A549 (cell line): ENCODE measurements around the gene SPAG17. TPM values are rescaled to one million over a fixed set of nuclear protein-coding genes. Genes with fewer than 3 reads are reported as not detected.

ENCODE experiments used
- ATAC-seq, 2 experiments: fragments of 200-7000 bp in 1 of 2; fragments of >200 bp in 1 of 2; cut with Nextera tagmentation in 1 of 2; cut with Tn5 transposase in 1 of 2; 3 replicates each; pipeline versions ENCODE4 v1.8.0 to v1.9.1; 2018 to 2020; ENCODE audit warnings: mild to moderate bottlenecking in 1 of 2, moderate library complexity in 1 of 2
- CTCF ChIA-PET: fragments of 300-600 bp; sonication (Branson Sonifier 250); formaldehyde crosslinking; extraction: SDS; loops from one replicate; lab custom pipeline; 2021; ENCODE audit warnings: antibody characterized with exemption, inconsistent platforms; lab: Yijun Ruan, JAX
- POLR2A ChIA-PET: fragments of 350-600 bp; formaldehyde crosslinking; extraction: SDS; loops from one replicate; lab custom pipeline; 2021; ENCODE audit warnings: antibody characterized with exemption, inconsistent platforms; lab: Yijun Ruan, JAX
- DNase-seq, 2 experiments: peaks; one replicate each; pipeline versions ENCODE4 v3.0.0 to v3.0.0-alpha.2; 2011 to 2016; ENCODE audit warnings: low read depth in 1 of 2, low spot score in 1 of 2
- FAIRE-seq: peaks from 2 replicates; lab custom pipeline; 2011; peaks lifted over from hg19 to GRCh38; lab: Jason Lieb, UNC
- H3K27ac ChIP-seq, 2 experiments: fragments of >200 bp; sonication (Bioruptor Twin); formaldehyde crosslinking; 3 replicates each; pipeline ENCODE4 v1.5.1; 2016 to 2017
- H3K4me1 ChIP-seq: fragments of >200 bp; sonication (Bioruptor Twin); formaldehyde crosslinking; 3 replicates; pipeline ENCODE4 v1.6.1; 2016
- H3K4me2 ChIP-seq: fragments of >200 bp; sonication (Bioruptor Twin); formaldehyde crosslinking; 3 replicates; pipeline ENCODE4 v1.6.1; 2016
- H3K4me3 ChIP-seq: fragments of >200 bp; sonication (Bioruptor Twin); formaldehyde crosslinking; 3 replicates; pipeline ENCODE4 v1.5.1; 2016
- H3K9me3 ChIP-seq: fragments of >200 bp; sonication (Bioruptor Twin); formaldehyde crosslinking; 3 replicates; pipeline ENCODE4 v1.6.1; 2016
- CHD2 ChIP-seq: fragments of 150-350 bp; IDR thresholded peaks from 2 replicates; pipeline ENCODE4 v1.6.1; 2014; ENCODE audit warnings: low read length; ENCODE audit not compliant: partially characterized antibody
- CHD4 ChIP-seq: fragments of 200-600 bp; sonication (generic); IDR thresholded peaks from 2 replicates; pipeline ENCODE4 v1.6.1; 2016; ENCODE audit warnings: antibody characterized with exemption, mild to moderate bottlenecking, borderline replicate concordance
- E2F6 ChIP-seq: IDR thresholded peaks from 2 replicates; pipeline ENCODE4 v1.6.1; 2012; ENCODE audit warnings: low read depth, borderline replicate concordance
- EHF ChIP-seq: fragments of 250-450 bp; sonication (Bioruptor Pico); IDR thresholded peaks from 2 replicates; pipeline ENCODE4 v1.5.0; 2020; ENCODE audit warnings: mild to moderate bottlenecking
- EHMT2 ChIP-seq: fragments of 200-600 bp; sonication (generic); IDR thresholded peaks from 2 replicates; pipeline ENCODE4 v1.6.1; 2016; ENCODE audit warnings: antibody characterized with exemption, low read depth, mild to moderate bottlenecking, moderate library complexity
- EP300 ChIP-seq, 2 experiments: fragments of >200 bp; sonication (Bioruptor Twin); formaldehyde crosslinking; IDR thresholded peaks; 2 replicates in 1 of 2; 3 replicates in 1 of 2; pipeline ENCODE4 v1.6.1; 2016 to 2017
- FOSL2 ChIP-seq, 2 experiments: fragments of 450-650 bp in 1 of 2; fragments of >200 bp in 1 of 2; sonication (Bioruptor Twin) in 1 of 2; formaldehyde crosslinking; IDR thresholded peaks; 2 replicates each; pipeline versions ENCODE4 v1.5.0 to v1.6.1; 2016 to 2020; ENCODE audit warnings: mild to moderate bottlenecking in 1 of 2, moderate library complexity in 1 of 2
- GATA3 ChIP-seq: IDR thresholded peaks from 2 replicates; pipeline ENCODE4 v1.6.1; 2012; ENCODE audit warnings: borderline replicate concordance
- HEYL ChIP-seq: fragments of 250-450 bp; sonication (Bioruptor Pico); IDR thresholded peaks from 2 replicates; pipeline ENCODE4 v1.8.0; 2021; ENCODE audit warnings: mild to moderate bottlenecking, moderate library complexity
- JUN ChIP-seq, 2 experiments: fragments of >200 bp; sonication (Bioruptor Twin); formaldehyde crosslinking; IDR thresholded peaks; 2 replicates in 1 of 2; 3 replicates in 1 of 2; pipeline ENCODE4 v1.6.1; 2016 to 2017
- JUNB ChIP-seq: fragments of >200 bp; sonication (Bioruptor Twin); formaldehyde crosslinking; IDR thresholded peaks from 2 replicates; pipeline ENCODE4 v1.6.1; 2016
- KDM1A ChIP-seq: fragments of 200-600 bp; sonication (generic); IDR thresholded peaks from 2 replicates; pipeline ENCODE4 v1.6.1; 2016; ENCODE audit warnings: low read depth, mild to moderate bottlenecking
- MAFK ChIP-seq: fragments of 450-650 bp; IDR thresholded peaks from 2 replicates; pipeline ENCODE4 v1.6.1; 2014; ENCODE audit not compliant: partially characterized antibody
- NFE2L2 ChIP-seq: fragments of 150-350 bp; conservative IDR thresholded peaks from 2 replicates; pipeline ENCODE4 v1.6.1; 2014; ENCODE audit warnings: low read length
- NR3C1 ChIP-seq: fragments of >200 bp; sonication (Bioruptor Twin); formaldehyde crosslinking; IDR thresholded peaks from 3 replicates; pipeline ENCODE4 v1.6.1; 2017
- POLR2A ChIP-seq: IDR thresholded peaks from 2 replicates; pipeline ENCODE4 v1.6.1; 2012; ENCODE audit warnings: mild to moderate bottlenecking, low read length
- RAD21 ChIP-seq, 2 experiments: fragments of >200 bp in 1 of 2; sonication (Bioruptor Twin) in 1 of 2; formaldehyde crosslinking in 1 of 2; IDR thresholded peaks in 1 of 2; conservative IDR thresholded peaks in 1 of 2; 2 replicates in 1 of 2; 3 replicates in 1 of 2; pipeline ENCODE4 v1.6.1; 2012 to 2018; ENCODE audit warnings: inconsistent platforms in 1 of 2
- RARB ChIP-seq: fragments of 250-450 bp; sonication (Bioruptor Pico); IDR thresholded peaks from 2 replicates; pipeline ENCODE4 v1.8.0; 2021; ENCODE audit warnings: mild to moderate bottlenecking, moderate library complexity
- RCOR1 ChIP-seq: fragments of 150-350 bp; IDR thresholded peaks from 2 replicates; pipeline ENCODE4 v1.6.1; 2014; ENCODE audit warnings: antibody characterized with exemption, low read length, low read depth
- SMC3 ChIP-seq: fragments of >200 bp; sonication (Bioruptor Twin); formaldehyde crosslinking; IDR thresholded peaks from 3 replicates; pipeline ENCODE4 v1.6.1; 2018; ENCODE audit warnings: inconsistent platforms
- SREBF2 ChIP-seq: fragments of 450-650 bp; IDR thresholded peaks from 2 replicates; pipeline ENCODE4 v1.6.1; 2014; ENCODE audit warnings: mild to moderate bottlenecking, moderate library complexity
- TFCP2L1 ChIP-seq: fragments of 250-450 bp; sonication (Bioruptor Pico); IDR thresholded peaks from 2 replicates; pipeline ENCODE4 v1.5.0; 2021; ENCODE audit warnings: mild to moderate bottlenecking
- ZNF302 ChIP-seq: fragments of 250-450 bp; sonication (Bioruptor Pico); IDR thresholded peaks from 2 replicates; pipeline ENCODE4 v1.9.0; 2021; ENCODE audit warnings: inconsistent platforms, mild to moderate bottlenecking, moderate library complexity
- ZSCAN20 ChIP-seq: fragments of 250-450 bp; sonication (Bioruptor Pico); IDR thresholded peaks from 2 replicates; pipeline ENCODE4 v1.8.0; 2022; ENCODE audit warnings: mild to moderate bottlenecking, moderate library complexity
- WGBS: methylation state at CpG from one replicate; pipeline ENCODE4 v1.1.6; 2017; ENCODE audit errors: missing lambda C conversion rate; 5-methylcytosine and 5-hydroxymethylcytosine counted together
- polyA plus RNA-seq, 4 experiments: library from polyadenylated mRNA; depleted of rRNA in 3 of 4; stranded (reverse); fragments of >200 nt; fragmentation: RNase III in 1 of 4; extraction: RNeasy Plus Mini Kit Qiagen cat#74134 plus additional on column Dnase treatment in 1 of 4; gene quantifications; 2 replicates in 3 of 4; 3 replicates in 1 of 4; pipeline ENCODE4 v1.2.3, GENCODE V29; 2011 to 2017
- TF ChIP-seq, protein P1 (sequence below): fragments of >200 bp; sonication (Bioruptor Twin); formaldehyde crosslinking; IDR thresholded peaks from 2 replicates; pipeline ENCODE4 v1.6.1; 2016
- TF ChIP-seq, protein P2 (sequence below): fragments of >200 bp; sonication (Bioruptor Twin); formaldehyde crosslinking; IDR thresholded peaks from 3 replicates; pipeline ENCODE4 v1.6.1; 2016
- TF ChIP-seq, protein P3 (sequence below): fragments of 200-600 bp; sonication (generic); IDR thresholded peaks from 2 replicates; pipeline ENCODE4 v1.6.1; 2016; ENCODE audit warnings: antibody characterized with exemption, mild to moderate bottlenecking, moderate library complexity

The SPAG17 gene
- polyA plus RNA-seq, 2 of the 4 experiments (the other 2 are of a cell fraction) = 0.13 TPM; not detected in 1

- ChIA-PET CTCF (no interaction called here), POLR2A (no interaction called here)
- no peak for FAIRE-seq
- no peak overlapping the region for H3K27ac ChIP-seq
- H3K4me3 ChIP-seq = no peak overlapping the region
- DNase-seq = no peak
- H3K4me2 ChIP-seq = no peak overlapping the region
- WGBS = 9% methylated on average over 1 of the region's 1 CpG
- TF ChIP-seq GATA3 = no peak
- no peak for TF ChIP-seq SREBF2
- no peak for TF ChIP-seq NR3C1
- H3K4me1 ChIP-seq = no peaks in the 10 kb centered on the region
- H3K9me3 ChIP-seq = no peaks in the 10 kb centered on the region
- no peak for ATAC-seq
Observed at GRCh38 chr1:118190561-118190960, 5.5 kb upstream of the SPAG17 start.

GRCh38 chr1:118189564-118189963 is 4.5 kb upstream of the SPAG17 start:
- ATAC-seq (no peak), FAIRE-seq (no peak), DNase-seq (no peak)
- ChIA-PET CTCF (no interaction called here), POLR2A (no interaction called here)
- Histone ChIP-seq H3K27ac (no peak overlapping the region), H3K4me2 (no peak overlapping the region), H3K4me1 (no peaks in the 10 kb centered on the region), H3K9me3 (no peaks in the 10 kb centered on the region), H3K4me3 (no peak overlapping the region)
- 5% methylated on average over 2 of the region's 2 CpGs for WGBS
- TF ChIP-seq ZNF302 (CRISPR knock-in tag) = no peak
- no peak for TF ChIP-seq JUN (IDR thresholded peaks at IDR 0.05)
- no peak for TF ChIP-seq FOSL2 (IDR thresholded peaks at IDR 0.05)
- TF ChIP-seq FOSL2 (CRISPR knock-in tag; IDR thresholded peaks at IDR 0.05) = no peak
- no peak for TF ChIP-seq NR3C1
- no peak for TF ChIP-seq CHD4
- no peak for TF ChIP-seq EP300 (IDR thresholded peaks at IDR 0.05)
- no peak for TF ChIP-seq RCOR1
- TF ChIP-seq RAD21 (conservative IDR thresholded peaks at IDR 0.05 in 1 of 2, IDR thresholded peaks at IDR 0.05 in 1 of 2) = no peak
- TF ChIP-seq, protein P1, sequence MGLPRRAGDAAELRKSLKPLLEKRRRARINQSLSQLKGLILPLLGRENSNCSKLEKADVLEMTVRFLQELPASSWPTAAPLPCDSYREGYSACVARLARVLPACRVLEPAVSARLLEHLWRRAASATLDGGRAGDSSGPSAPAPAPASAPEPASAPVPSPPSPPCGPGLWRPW = no peak
- no peak for TF ChIP-seq KDM1A
- TF ChIP-seq EHMT2 = no peak

GRCh38 chr1:118188411-118188810 is 3.4 kb upstream of the SPAG17 start:
- ChIA-PET CTCF (no interaction called here), POLR2A (no interaction called here)
- Histone ChIP-seq H3K4me2 (no peak overlapping the region), H3K27ac (no peak overlapping the region), H3K4me3 (no peak overlapping the region), H3K9me3 (no peaks in the 10 kb centered on the region), H3K4me1 (no peaks in the 10 kb centered on the region)
- no peak for ATAC-seq
- TF ChIP-seq NFE2L2 = no peak
- no peak for TF ChIP-seq ZNF302 (CRISPR knock-in tag)
- TF ChIP-seq JUNB = no peak
- TF ChIP-seq, protein P2, sequence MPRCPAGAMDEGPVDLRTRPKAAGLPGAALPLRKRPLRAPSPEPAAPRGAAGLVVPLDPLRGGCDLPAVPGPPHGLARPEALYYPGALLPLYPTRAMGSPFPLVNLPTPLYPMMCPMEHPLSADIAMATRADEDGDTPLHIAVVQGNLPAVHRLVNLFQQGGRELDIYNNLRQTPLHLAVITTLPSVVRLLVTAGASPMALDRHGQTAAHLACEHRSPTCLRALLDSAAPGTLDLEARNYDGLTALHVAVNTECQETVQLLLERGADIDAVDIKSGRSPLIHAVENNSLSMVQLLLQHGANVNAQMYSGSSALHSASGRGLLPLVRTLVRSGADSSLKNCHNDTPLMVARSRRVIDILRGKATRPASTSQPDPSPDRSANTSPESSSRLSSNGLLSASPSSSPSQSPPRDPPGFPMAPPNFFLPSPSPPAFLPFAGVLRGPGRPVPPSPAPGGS = no peak
- no peak for DNase-seq
- FAIRE-seq = no peak
- WGBS = 0% methylated on average over 1 of the region's 1 CpG

DNA sequence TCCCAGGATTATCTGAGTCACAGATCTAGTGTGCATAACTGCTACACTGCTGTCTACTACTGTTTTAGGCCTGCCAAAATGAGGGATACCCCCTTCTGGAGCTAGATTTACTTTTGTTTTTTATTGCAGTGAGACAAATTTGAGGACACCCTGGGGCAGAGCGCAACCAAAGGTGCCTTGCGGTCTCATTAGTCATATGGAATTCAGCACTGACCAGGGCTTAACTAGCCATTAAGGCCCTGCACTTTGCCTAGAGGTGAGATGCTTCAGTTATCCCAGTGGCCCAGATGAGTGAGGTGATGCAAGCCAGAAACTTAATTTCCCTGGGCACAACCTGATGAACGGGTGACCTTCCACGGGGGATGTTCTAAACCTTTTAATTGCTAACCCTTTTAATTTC is 998 bp upstream of the SPAG17 start:
- Histone ChIP-seq H3K4me2 (no peak overlapping the region), H3K9me3 (no peaks in the 10 kb centered on the region), H3K27ac (no peak overlapping the region), H3K4me1 (no peaks in the 10 kb centered on the region), H3K4me3 (no peak overlapping the region)
- TF ChIP-seq MAFK (no peak), TFCP2L1 (no peak), HEYL (CRISPR knock-in tag) (no peak), ZSCAN20 (CRISPR knock-in tag) (no peak), CHD4 (no peak), RARB (CRISPR knock-in tag) (no peak), FOSL2 (IDR thresholded peaks at IDR 0.05) (no peak), FOSL2 (CRISPR knock-in tag; IDR thresholded peaks at IDR 0.05) (no peak), CHD2 (no peak), GATA3 (no peak), EHMT2 (no peak), SMC3 (no peak), NR3C1 (no peak), E2F6 (no peak), EHF (CRISPR knock-in tag) (no peak), POLR2A (no peak)
- TF ChIP-seq, protein P3, sequence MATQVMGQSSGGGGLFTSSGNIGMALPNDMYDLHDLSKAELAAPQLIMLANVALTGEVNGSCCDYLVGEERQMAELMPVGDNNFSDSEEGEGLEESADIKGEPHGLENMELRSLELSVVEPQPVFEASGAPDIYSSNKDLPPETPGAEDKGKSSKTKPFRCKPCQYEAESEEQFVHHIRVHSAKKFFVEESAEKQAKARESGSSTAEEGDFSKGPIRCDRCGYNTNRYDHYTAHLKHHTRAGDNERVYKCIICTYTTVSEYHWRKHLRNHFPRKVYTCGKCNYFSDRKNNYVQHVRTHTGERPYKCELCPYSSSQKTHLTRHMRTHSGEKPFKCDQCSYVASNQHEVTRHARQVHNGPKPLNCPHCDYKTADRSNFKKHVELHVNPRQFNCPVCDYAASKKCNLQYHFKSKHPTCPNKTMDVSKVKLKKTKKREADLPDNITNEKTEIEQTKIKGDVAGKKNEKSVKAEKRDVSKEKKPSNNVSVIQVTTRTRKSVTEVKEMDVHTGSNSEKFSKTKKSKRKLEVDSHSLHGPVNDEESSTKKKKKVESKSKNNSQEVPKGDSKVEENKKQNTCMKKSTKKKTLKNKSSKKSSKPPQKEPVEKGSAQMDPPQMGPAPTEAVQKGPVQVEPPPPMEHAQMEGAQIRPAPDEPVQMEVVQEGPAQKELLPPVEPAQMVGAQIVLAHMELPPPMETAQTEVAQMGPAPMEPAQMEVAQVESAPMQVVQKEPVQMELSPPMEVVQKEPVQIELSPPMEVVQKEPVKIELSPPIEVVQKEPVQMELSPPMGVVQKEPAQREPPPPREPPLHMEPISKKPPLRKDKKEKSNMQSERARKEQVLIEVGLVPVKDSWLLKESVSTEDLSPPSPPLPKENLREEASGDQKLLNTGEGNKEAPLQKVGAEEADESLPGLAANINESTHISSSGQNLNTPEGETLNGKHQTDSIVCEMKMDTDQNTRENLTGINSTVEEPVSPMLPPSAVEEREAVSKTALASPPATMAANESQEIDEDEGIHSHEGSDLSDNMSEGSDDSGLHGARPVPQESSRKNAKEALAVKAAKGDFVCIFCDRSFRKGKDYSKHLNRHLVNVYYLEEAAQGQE = no peak
- FAIRE-seq = no peak
- no peak for DNase-seq
- WGBS = 62% methylated on average over 4 of the region's 4 CpGs
- no peak for ATAC-seq
- ChIA-PET POLR2A (no interaction called here), CTCF (no interaction called here)
